Neural progenitor cell (in vitro differentiated cells): ENCODE measurements around the gene CDH18.
"Not testable (repeated sequence)": the region's sequence is repeated elsewhere in the genome, so short reads cannot be mapped to it uniquely, and the experiment has no call there.

ENCODE experiments used
- CTCF ChIP-seq: fragments of 200-600 bp; sonication (generic); IDR thresholded peaks from 2 replicates; pipeline ENCODE4 v1.5.1; 2017; ENCODE audit warnings: antibody characterized with exemption, mild to moderate bottlenecking
- EZH2 ChIP-seq: fragments of 200-600 bp; sonication (generic); IDR thresholded peaks from 2 replicates; pipeline ENCODE4 v1.6.1; 2017; ENCODE audit warnings: antibody characterized with exemption, mild to moderate bottlenecking, moderate library complexity
- EZH2phosphoT487 ChIP-seq: fragments of 200-600 bp; sonication (generic); IDR thresholded peaks from 2 replicates; pipeline ENCODE4 v1.6.1; 2017; ENCODE audit warnings: antibody characterized with exemption

GRCh38 chr5:19812720-19813119 is 175.3 kb downstream of the CDH18 start:
- not testable (repeated sequence) for TF ChIP-seq CTCF, EZH2, EZH2phosphoT487
